Fibroblast of the aortic adventitia (primary cell): ENCODE measurements around the gene BTNL2. TPM values are rescaled to one million over a fixed set of nuclear protein-coding genes. Genes with fewer than 3 reads are reported as not detected.

ENCODE experiments used
- DNase-seq: peaks from one replicate; pipeline ENCODE4 v3.0.0-alpha.2; 2010; ENCODE audit warnings: low read depth
- H3K4me3 ChIP-seq: 2 replicates; pipeline ENCODE4 v1.5.1; 2011; ENCODE audit warnings: low read depth, mild to moderate bottlenecking, control low read depth, low read length, moderate library complexity
- small RNA-seq: library from RNA; depleted of rRNA; stranded (forward); fragments of <200 nt; gene quantifications from one replicate; pipeline ENCODE3, GENCODE V24; 2012
- total RNA-seq: library from RNA; depleted of rRNA; stranded (reverse); fragments of >200 nt; gene quantifications from 2 replicates; pipeline ENCODE4 v1.2.3, GENCODE V29; 2012; ENCODE audit warnings: low replicate concordance
- TF ChIP-seq, protein P1 (sequence below): IDR thresholded peaks from 2 replicates; pipeline ENCODE4 v1.5.1; 2011; ENCODE audit warnings: mild to moderate bottlenecking, low read length, control low read depth, inconsistent platforms; ENCODE audit not compliant: insufficient read depth

BTNL2 gene
- total RNA-seq, 1 donor, result not detected

DNA sequence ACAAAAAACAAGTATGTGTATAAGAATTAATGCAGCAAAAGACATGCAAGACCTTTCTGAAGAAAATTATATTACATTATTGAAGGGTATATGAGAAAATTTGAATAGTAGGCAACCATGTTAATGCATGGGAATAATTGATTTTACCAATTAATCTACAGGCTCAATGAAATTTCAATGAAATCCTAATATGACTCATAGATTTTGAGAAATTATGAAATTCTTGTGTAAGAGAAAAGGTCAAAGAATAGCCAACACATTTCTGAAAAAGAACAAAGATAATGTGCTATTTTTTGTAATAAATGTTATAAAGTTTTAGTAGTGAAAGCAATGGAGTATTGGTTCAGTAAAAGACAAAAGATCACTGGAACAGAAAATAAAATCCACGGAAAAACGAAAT, 53.6 kb downstream of the BTNL2 start:
- no peak overlapping the region for H3K4me3 ChIP-seq
- no peak for DNase-seq
- TF ChIP-seq, protein P1, sequence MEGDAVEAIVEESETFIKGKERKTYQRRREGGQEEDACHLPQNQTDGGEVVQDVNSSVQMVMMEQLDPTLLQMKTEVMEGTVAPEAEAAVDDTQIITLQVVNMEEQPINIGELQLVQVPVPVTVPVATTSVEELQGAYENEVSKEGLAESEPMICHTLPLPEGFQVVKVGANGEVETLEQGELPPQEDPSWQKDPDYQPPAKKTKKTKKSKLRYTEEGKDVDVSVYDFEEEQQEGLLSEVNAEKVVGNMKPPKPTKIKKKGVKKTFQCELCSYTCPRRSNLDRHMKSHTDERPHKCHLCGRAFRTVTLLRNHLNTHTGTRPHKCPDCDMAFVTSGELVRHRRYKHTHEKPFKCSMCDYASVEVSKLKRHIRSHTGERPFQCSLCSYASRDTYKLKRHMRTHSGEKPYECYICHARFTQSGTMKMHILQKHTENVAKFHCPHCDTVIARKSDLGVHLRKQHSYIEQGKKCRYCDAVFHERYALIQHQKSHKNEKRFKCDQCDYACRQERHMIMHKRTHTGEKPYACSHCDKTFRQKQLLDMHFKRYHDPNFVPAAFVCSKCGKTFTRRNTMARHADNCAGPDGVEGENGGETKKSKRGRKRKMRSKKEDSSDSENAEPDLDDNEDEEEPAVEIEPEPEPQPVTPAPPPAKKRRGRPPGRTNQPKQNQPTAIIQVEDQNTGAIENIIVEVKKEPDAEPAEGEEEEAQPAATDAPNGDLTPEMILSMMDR, result no peak

Small RNA genes within 50 kb of the gene (small RNA-seq; reads per million reads assigned to genes)
- not detected for gene RNU6-603P

Other genes with a start within 250 kb of the BTNL2 start
- gene EGFL8, start 242.6 kb downstream of the BTNL2 start, total RNA-seq, result 0.16 and 0.72 TPM in 2 replicates
- 19.1 and 41.1 TPM in 2 replicates for gene AGPAT1, start 231.1 kb downstream of the BTNL2 start, total RNA-seq
- 13.2 and 43.5 TPM in 2 replicates for gene RNF5, start 228.8 kb downstream of the BTNL2 start, total RNA-seq
- gene AGER, start 222.9 kb downstream of the BTNL2 start, total RNA-seq, result 0.16 and 0.18 TPM in 2 replicates
- gene PBX2, start 217.0 kb downstream of the BTNL2 start, total RNA-seq, result 6.5 and 19.6 TPM in 2 replicates
- 0.90 TPM in 1 of 2 replicates, not detected in the other for gene GPSM3, start 214.5 kb downstream of the BTNL2 start, total RNA-seq
- 1.1 and 2.2 TPM in 2 replicates for gene NOTCH4, start 183.1 kb downstream of the BTNL2 start, total RNA-seq
- gene TSBP1, start 35.3 kb downstream of the BTNL2 start, total RNA-seq, result not detected in 2 replicates
- gene HLA-DRA, start 32.7 kb upstream of the BTNL2 start, total RNA-seq, result 0.45 TPM in 1 of 2 replicates, not detected in the other
- gene HLA-DRB5, start 123.1 kb upstream of the BTNL2 start, total RNA-seq, result not detected in 2 replicates
- 0.09 and 0.90 TPM in 2 replicates for gene HLA-DRB1, start 182.7 kb upstream of the BTNL2 start, total RNA-seq
- not detected in 2 replicates for gene HLA-DQA1, start 230.2 kb upstream of the BTNL2 start, total RNA-seq